HG03039 (cell line): Measurements from ENCODE around the gene TANGO6.
"Not testable (repeated sequence)": the region's sequence is repeated elsewhere in the genome, so short reads cannot be mapped to it uniquely, and the experiment has no call there.

Source experiments
- ATAC-seq: cut with Tn5 transposase; IDR thresholded peaks from one replicate; pipeline ENCODE4 v1.9.1; 2021; ENCODE audit warnings: mild to moderate bottlenecking, moderate library complexity; ENCODE audit not compliant: unreplicated experiment

Gene TANGO6

DNA sequence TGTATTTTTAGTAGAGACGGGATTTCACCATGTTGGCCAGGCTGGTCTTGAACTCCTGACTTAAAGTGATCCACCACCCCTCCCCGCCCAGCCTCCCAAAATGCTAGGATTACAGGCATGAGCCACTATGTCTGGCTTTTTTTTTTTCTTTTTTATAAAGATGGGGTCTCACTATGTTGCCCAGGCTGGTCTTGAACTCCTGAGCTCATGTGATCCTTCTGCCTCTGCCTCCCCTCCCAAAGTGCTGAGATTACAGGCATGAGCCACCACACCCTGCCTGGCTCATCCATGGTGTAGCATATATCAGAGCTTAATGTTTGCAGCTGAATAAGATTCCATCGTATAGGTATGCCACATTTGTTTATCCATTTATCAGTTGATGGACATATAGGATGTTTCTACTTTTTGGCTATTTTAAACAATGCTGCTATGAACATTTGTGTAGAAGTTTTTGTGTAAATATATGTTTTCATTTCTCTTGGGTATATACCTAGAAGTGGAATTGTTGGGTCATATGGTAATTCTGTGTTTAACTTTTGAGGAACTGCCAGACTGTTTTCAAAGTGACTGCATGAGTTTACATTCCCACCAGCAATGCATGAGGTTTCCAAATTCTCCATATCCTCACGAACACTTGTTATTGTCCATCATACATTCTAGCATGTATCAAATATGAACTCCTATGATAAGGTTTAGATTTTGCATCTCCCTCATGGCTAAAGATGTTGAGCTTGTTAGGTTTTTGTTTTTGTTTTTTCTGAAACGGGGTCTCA, 206.5 kb downstream of the TANGO6 start:
- ATAC-seq: no peak

DNA sequence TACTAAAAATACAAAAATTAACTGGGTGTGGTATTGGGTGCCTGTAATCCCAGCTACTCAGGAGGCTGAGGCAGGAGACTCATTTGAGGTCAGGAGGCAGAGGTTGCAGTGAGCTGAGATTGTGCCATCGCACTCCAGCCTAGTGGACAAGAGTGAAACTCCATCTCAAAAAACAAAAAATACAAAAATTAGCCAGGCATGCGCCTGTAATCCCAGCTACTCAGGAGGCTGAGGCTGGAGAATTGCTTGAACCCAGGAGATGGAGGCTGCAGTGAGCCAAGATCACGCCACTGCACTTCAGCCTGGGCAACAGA, 208.1 kb downstream of the TANGO6 start:
- not testable (repeated sequence) for ATAC-seq

DNA sequence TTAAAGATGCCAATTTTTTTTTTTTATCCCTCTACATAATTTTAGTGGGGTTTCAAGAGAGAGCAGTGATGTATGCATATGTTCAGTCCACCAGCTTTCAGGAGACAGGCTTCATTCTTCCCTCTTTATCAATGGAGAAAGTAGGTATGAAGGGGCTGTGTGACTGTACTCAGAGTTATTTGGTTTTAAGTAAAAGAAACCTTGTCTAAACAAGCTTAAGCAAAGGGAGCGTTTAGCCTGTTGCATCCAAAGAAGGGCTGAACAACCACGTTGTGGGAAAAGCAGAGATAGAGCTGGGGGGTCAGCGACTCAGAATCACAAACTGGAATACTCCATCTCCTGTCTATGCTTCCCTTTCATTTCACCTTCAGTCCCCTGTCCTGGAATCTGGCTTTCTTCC, 211.7 kb downstream of the TANGO6 start:
- no peak for ATAC-seq

DNA sequence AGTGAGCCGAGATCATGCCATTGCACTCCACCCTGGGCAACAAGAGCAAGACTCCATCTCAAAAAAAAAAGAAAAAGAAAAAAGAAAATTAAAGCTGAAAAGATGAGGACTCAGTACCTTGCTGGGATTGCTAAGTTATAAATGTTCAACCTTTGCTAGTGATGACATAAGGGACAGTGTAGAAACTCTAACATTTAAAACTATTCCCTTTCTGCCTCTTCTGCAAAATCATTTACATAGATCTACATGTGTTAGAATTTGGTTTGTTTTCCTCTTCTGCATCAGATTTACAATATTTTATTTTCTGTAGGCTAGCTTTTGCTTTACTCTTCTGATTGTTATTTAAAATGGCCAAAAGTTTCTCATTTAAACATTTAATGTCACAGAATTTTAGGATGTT, 212.6 kb downstream of the TANGO6 start:
- no peak for ATAC-seq

DNA sequence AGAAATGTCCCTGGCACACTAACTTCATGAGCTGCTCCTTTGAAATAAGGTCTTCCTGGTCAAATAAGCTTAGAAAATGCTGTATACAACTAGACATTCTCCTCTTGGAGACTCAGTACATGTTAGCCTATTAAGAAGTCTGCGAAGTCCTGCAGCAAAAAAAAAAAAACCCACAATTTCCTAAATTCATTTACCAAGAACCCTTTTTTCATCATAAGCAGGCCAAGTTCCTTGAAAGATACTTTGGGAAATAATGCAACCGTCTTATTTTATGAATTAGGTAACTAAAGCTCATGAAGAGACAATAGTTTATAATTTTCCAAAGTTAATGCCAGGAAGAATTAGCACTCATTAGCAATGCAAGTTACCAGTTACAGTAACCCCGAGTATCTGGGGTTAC, 213.1 kb downstream of the TANGO6 start:
- ATAC-seq: no peak

DNA sequence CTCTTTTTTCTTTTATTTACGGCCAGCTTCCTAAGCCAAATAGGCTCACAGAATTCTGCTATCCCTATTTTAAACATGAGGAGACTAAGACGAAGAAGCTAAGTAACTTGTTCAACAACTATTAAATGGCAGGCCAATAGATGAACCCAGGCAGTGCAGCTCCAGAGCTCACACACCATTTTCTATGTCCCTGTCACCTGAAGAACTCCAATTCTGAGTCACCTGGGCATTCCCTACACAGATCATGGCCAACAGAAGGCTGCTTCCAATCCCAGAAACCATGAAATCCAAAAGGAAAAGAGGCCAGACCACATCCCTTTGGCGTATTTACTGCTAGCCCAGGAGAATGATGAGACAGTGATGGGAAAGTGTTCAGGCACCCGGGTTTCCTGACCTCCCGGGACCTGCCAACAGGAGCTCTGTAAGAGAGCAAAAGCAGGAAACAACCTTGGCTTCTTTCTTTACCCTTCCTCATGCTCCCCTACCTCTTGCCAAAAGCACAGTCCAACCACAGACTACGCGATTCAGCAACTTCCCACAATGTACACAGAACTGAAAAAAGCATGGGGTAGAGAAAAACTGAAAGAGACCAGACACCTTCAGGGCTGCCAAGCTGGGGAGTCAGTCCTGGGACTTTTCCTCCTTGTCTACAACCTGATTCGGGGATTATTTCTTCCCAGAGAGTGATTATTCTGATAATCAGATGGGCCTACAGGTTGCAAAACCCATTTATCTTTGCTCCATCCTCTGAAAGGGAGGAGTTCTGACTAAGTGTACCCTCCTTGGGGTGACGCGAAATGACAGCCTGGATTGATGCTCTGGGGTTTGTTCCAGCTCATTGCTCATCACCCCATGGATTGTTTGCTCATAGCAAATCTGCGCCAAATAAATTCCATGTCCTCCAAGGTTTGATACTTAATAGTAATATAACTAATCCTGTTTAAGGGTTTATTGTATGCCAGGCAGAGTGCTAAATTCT, 214.4 kb downstream of the TANGO6 start:
- no peak for ATAC-seq

DNA sequence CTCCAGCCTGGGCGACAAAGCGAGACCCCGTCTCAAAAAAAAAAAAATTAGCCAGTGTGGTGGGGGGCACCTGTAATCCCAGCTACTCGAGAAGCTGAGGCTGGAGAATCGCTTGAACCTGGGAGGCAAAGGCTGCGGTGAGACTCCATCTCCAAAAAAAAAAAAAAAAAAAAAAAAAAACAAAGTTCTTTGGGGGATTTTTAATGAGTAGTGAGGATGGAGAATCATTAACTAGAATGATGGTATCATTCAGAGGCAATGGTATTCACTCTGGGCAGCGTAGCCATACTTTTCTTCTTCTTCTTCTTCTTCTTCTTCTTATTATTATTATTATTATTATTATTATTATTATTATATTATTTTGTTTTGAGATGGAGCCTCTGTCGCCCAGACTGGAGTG, 220.2 kb downstream of the TANGO6 start:
- ATAC-seq: not testable (repeated sequence)

DNA sequence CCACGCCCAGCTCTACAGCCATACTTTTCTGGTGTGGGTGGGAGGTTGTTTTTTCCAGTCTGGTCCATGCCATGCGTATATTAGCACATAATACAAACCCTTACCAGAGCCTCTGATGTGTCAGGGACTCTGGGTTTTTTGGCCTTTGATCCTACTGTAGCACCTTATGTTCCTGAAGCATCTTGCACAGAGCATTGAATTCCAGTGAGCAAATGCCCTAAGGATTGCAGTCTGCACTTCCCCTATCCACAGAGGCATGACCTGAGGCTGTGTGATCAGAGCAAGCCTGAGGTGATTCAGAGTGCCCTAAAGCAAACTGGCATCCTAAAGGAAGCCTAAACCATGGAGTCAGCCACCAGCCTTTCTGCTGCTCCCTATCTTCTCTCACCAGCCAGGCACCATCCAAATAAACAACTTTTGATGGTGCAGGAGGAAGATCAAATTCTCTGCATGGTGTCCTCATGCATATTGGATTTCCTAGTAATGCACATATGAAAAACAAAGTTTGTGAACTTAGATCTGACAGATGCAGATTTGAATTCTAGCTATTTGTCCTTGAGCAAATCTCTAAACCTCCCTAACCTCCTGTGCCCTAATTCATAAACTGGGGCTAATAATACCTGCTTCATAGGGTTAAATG, 220.9 kb downstream of the TANGO6 start:
- ATAC-seq: no peak

DNA sequence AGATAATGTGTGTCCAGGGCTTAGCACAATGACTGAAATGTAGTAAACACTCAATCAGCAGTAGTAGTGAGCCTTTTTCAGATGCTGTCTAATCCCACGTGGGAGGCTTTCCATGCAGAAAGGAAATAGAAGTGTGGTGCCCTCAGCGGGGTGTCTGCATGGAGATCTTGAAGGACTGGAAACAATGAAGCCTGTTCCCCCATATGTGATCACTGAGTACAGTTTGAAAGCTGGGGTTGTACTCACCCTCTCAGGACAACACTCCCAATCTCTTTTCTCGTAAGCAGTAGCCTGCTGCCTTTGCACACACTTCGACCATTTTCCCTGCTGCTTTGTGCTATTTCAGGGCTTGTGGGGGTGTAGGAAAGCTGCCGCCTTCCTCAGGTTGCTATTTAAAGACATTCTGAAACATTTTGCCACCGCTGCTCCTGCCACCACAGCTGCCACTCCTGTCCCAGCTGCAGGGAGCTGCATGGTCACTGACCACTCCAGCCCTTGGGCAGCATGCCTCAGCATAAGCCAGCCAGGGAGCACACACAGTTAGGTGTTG, 221.5 kb downstream of the TANGO6 start:
- ATAC-seq: no peak

DNA sequence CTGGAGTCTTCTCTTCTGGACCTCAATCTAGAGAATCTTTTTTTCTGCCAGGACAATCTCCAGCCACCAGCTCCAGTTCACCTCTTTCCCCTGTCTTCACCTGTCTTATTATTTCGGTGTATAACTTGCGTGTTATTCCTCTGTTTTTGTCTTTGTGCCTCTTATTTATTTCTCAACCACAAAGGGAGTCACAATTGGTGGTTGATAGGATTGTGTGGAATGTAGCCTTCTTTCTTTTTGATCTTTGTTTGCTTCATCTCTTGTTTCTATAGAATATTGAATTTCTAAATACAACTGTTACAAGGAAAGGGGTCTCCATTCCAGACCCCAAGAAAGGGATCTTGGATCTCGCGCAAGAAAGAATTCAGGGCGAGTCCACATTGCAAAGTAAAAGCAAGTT, 226.2 kb downstream of the TANGO6 start:
- ATAC-seq: no peak

DNA sequence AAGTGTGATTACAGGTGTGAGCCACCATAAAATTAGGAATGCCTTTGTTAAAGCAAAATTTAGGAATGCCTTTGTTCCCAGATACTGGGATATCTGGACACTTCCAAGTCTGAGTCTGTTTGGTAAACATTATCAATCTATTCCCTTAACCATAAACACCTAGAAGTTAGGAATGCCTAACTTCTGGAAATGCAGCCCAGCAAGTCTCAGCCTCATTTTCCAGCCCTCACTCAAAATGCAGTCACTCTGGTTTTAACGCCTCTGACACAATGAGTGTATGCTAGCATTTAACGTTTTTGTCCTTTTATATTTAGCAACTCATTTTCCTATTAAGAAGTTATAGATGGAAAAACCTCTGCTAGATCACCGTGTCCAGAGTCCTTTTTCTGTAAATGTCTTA, 227.7 kb downstream of the TANGO6 start:
- no peak for ATAC-seq

DNA sequence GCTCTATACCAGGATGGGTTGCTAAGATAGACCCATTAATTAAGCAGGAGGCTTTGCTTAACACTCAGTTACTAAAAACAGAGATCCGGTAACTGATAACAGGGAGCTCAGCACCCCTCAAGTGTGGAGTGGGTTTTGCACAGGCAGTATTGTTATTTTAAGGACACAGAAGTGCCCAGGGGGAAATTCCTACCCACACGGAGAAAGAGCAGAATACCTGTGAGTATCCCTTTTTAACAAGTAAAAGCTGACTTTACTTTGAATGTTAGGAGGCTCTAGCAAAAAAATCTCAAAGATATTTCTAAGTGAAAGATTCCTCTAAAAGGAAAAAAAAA, 229.3 kb downstream of the TANGO6 start:
- no peak for ATAC-seq

DNA sequence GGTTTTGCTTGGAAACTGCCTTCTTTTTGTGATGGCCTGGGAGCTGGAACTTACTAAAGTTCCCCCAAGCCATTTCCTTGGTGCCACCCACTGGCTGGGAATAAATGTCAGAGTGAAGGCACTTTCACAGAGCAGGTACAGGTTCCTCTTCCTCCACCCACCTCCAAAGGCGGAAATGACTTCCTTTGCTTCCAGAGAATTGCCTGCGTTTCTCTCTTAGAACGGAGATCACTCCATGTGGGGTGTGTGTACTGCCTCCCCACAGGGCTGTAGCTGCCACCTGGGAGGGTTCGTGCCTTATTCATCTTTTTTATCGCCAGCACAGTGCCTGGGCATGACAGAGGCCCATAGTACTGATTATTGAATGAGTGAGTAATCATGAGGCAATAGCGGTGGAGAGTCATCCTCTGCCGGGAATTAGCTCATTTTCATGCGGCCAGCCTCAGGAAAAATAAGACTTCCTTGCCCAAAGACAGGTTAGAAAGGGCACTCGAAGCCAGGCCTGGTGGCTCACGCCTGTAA, 229.9 kb downstream of the TANGO6 start:
- no peak for ATAC-seq

DNA sequence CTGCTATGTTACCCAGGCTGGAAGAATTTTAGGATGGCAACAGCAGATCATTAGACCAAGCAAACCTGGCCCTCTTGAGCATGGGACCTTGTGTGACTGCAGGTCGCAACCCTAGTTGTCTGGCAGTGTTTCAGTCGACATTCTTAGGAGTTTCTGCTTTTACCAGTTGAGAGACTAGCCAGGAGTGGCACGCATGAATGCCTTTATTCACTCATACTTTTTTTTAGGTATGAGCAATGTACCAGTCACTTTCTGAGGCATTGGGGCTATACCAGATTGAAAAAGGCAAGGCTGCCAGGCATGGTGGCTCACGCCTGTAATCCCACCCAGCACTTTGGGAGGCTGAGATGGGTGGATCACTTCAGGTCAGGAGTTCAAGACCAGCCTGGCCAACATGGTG, 233.9 kb downstream of the TANGO6 start:
- ATAC-seq: no peak

DNA sequence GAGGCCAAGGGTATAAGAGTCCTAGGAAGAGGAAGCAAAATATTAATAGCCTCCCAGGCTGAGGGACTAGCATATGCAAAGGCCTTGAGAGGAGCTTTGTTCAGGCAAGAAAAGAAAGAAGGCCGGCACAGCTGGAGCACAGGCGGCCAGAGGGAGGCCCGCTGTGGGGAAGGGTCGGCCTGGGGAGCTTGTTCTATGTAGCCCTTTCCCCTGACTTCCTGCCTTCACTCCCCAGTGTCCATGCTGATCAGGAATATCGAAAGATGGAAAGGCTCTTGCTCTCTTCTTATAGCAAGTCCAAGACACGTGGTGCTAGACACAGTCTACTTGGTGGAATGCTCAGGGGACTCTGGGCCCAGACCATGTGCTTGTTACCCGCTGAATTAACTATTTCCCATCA, 234.7 kb downstream of the TANGO6 start:
- no peak for ATAC-seq

DNA sequence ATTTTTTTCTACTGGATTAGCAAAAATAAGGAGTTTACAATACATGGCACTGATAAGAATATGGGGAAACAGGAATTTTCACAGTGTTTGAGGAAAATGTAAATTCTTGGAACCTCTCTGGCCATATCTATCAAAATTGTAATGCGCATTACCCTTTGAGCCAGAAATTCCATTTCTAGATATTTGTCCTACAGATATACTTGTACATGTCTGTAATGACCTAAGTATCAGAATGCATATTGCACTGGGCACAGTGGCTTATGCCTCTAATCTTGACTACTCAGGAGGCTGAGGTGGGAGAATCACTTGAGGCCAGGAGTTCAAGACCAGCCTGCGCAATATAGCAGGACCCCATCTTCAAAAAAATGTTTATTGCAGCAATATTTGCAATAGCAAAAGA, 236.4 kb downstream of the TANGO6 start:
- no peak for ATAC-seq

DNA sequence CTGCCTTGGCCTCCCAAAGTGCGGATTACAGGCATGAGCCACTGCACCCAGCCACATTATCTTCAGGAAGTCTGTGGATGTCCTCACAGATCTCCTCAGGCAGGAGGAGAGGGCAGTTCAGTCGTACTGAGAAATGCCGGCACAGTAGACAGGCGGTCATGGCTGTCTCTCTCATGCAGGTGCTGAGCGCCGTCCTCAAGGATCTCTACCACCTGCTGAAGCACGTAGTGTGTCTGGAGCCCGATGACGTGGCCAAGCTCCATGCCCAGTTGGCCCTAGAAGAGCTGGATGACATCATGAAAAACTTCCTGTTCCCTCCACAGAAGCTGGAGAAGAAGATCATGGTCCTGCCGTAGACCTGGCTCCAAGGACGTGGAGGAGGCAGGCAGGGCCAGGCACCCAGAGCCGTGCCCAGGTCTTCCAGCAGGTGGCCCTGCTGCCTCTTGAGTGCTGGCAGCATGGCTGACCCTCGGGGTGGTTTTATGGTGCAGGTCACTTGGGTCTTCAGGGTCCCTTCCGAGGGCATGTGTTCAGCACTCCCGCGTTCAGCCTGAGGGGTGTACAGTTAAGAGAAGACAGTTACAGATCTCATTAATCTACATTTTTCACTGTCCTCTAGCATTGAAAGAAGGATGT, 240.1 kb downstream of the TANGO6 start:
- ATAC-seq: no peak

DNA sequence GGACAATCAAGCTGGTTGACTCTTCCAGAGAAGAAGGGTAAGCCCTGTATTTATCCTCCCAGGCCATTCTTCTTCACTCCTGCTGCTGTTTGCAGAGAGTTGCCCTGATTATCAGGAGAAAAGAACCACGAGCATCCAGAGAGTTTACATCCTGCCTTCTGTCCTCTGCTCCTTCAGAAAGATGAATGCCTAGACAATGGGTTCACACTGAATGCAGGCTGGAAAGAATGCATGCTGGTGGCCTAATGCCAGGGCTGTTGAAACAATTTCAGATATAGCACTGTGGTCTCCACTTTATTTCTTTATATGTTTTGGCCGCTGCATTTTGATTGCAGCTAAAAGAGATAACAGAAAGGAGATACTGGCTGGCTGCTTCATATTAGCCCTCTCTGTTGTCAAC, 241.0 kb downstream of the TANGO6 start:
- ATAC-seq: no peak

DNA sequence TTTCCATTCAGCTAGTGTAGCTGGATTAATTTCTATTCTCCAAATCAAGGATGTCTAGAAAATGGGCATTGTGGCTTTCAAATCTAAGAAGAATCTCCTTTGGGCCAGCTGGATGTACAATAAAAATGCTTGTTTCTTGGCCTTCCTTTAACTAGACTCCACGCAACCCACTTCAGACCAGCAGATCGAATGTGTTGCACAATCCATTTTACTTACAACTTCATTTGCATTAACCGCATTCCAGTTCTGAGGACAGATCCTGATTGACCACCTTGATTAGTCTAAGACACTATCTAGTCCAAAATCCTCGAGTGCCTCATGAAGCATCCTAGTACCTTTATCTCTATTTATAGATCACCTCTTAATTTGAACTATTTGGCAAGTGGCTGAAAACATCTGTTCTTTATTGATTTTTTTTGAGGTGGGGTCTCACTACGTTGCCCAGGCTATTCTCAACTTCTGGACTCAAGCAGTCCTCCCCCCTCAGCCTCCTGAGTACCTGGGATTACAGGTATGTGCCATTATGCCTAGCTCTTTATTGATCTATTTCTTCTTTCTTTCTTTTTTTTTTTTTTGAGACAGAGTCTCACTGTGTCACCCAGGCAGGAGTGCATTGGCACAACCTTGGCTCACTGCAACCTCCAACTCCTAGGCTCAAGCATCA, 241.8 kb downstream of the TANGO6 start:
- ATAC-seq: no peak

DNA sequence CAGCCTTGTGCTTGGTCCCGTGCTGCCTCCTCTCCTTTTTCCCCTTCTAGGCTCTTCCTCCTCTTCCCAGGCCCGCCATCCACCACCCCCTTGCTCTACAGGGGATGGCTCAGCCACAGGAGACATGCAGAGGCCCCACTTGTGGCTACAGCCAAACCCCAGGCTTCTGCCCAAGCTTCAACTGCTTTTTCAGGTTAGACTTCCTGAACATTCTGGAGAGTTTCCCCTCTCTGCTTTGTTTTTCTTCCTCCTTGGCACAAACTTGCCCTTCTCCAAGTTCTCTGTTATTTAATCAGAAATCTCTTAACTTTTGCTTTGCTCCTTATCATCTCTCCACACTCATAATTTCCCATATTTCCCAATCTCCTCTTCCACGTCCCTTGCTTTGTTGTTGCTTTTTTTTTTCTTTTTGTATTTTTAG, 243.8 kb downstream of the TANGO6 start:
- ATAC-seq: no peak
